H9 (cell line): ENCODE results near the gene PTN. TPM values are rescaled to one million over a fixed set of nuclear protein-coding genes. Genes with fewer than 3 reads are reported as not detected.

Experiments used
- DNase-seq: peaks from one replicate; pipeline ENCODE4 v3.0.0-alpha.2; 2017
- H2AFZ ChIP-seq: one replicate; pipeline ENCODE4 v1.6.1; 2013; ENCODE audit warnings: mild to moderate bottlenecking, low read length, control low read depth, moderate library complexity
- H2AK5ac ChIP-seq: 2 replicates; pipeline ENCODE4 v1.6.1; 2013; ENCODE audit warnings: low read length, control low read depth, mixed read lengths; ENCODE audit not compliant: insufficient read length
- H2BK120ac ChIP-seq: one replicate; pipeline ENCODE4 v1.6.1; 2013; ENCODE audit warnings: low read depth, mild to moderate bottlenecking, low read length, control low read depth, inconsistent platforms; ENCODE audit not compliant: poor library complexity, severe bottlenecking
- H2BK12ac ChIP-seq: 2 replicates; pipeline ENCODE4 v1.6.1; 2013; ENCODE audit warnings: low read length, control low read depth, mixed read lengths, low read depth; ENCODE audit not compliant: insufficient read length
- H2BK15ac ChIP-seq: 2 replicates; pipeline ENCODE4 v1.6.1; 2013; ENCODE audit warnings: low read depth, low read length, control low read depth
- H2BK20ac ChIP-seq: one replicate; pipeline ENCODE4 v1.6.1; 2013; ENCODE audit warnings: low read depth, mild to moderate bottlenecking, low read length, control low read depth, inconsistent platforms; ENCODE audit not compliant: poor library complexity, severe bottlenecking
- H2BK5ac ChIP-seq: 2 replicates; pipeline ENCODE4 v1.6.1; 2013; ENCODE audit warnings: low read length, control low read depth, mixed read lengths; ENCODE audit not compliant: insufficient read length
- H3K14ac ChIP-seq: 2 replicates; pipeline ENCODE4 v1.6.1; 2013; ENCODE audit warnings: low read length, control low read depth; ENCODE audit not compliant: insufficient read depth
- H3K18ac ChIP-seq: 2 replicates; pipeline ENCODE4 v1.6.1; 2013; ENCODE audit warnings: low read depth, mild to moderate bottlenecking, mixed read lengths, low read length, control low read depth; ENCODE audit not compliant: insufficient read length
- H3K23ac ChIP-seq: 2 replicates; pipeline ENCODE4 v1.6.1; 2013; ENCODE audit warnings: low read length, control low read depth, mixed read lengths, low read depth; ENCODE audit not compliant: insufficient read length
- H3K23me2 ChIP-seq: 2 replicates; pipeline ENCODE4 v1.6.1; 2013; ENCODE audit warnings: low read depth, mild to moderate bottlenecking, mixed read lengths, low read length, control low read depth; ENCODE audit not compliant: insufficient read length, poor library complexity, severe bottlenecking
- H3K27ac ChIP-seq: 2 replicates; pipeline ENCODE4 v1.5.1; 2013; ENCODE audit warnings: low read length, control low read depth, mixed read lengths, low read depth; ENCODE audit not compliant: insufficient read length
- H3K27me3 ChIP-seq: 2 replicates; pipeline ENCODE4 v1.6.1; 2013; ENCODE audit warnings: low read length, control low read depth, inconsistent platforms; ENCODE audit not compliant: insufficient read depth
- H3K4ac ChIP-seq: 2 replicates; pipeline ENCODE4 v1.6.1; 2013; ENCODE audit warnings: low read depth, mild to moderate bottlenecking, control low read depth, inconsistent platforms, low read length, moderate library complexity
- H3K4me1 ChIP-seq: 2 replicates; pipeline ENCODE4 v1.6.1; 2013; ENCODE audit warnings: low read length, control low read depth, inconsistent platforms; ENCODE audit not compliant: insufficient read depth
- H3K4me2 ChIP-seq: 2 replicates; pipeline ENCODE4 v1.6.1; 2013; ENCODE audit warnings: low read length, control low read depth, mixed read lengths; ENCODE audit not compliant: insufficient read length, insufficient read depth
- H3K56ac ChIP-seq: 2 replicates; pipeline ENCODE4 v1.6.1; 2013; ENCODE audit warnings: low read depth, mild to moderate bottlenecking, mixed read lengths, low read length, control low read depth; ENCODE audit not compliant: insufficient read length
- H3K79me1 ChIP-seq: 2 replicates; pipeline ENCODE4 v1.6.1; 2013; ENCODE audit warnings: low read depth, mild to moderate bottlenecking, moderate library complexity, low read length, control low read depth, inconsistent platforms; ENCODE audit not compliant: insufficient read depth, poor library complexity, severe bottlenecking
- H3K79me2 ChIP-seq: 2 replicates; pipeline ENCODE4 v1.6.1; 2013; ENCODE audit warnings: low read length, control low read depth, inconsistent platforms; ENCODE audit not compliant: insufficient read depth
- H3K9ac ChIP-seq: 2 replicates; pipeline ENCODE4 v1.6.1; 2013; ENCODE audit warnings: low read length, control low read depth, mixed read lengths; ENCODE audit not compliant: insufficient read length; ENCODE audit errors: extremely low read depth
- H3K9me3 ChIP-seq: one replicate; pipeline ENCODE4 v1.6.1; 2013; ENCODE audit warnings: low read depth, low read length, inconsistent platforms; ENCODE audit not compliant: control insufficient read depth
- H3T11ph ChIP-seq: one replicate; pipeline ENCODE4 v1.6.1; 2013; ENCODE audit warnings: mild to moderate bottlenecking, low read length, control low read depth, inconsistent platforms
- H4K20me1 ChIP-seq: one replicate; pipeline ENCODE4 v1.6.1; 2013; ENCODE audit not compliant: control insufficient read depth, insufficient read length, insufficient read depth
- H4K5ac ChIP-seq: 2 replicates; pipeline ENCODE4 v1.6.1; 2013; ENCODE audit warnings: low read depth, mild to moderate bottlenecking, mixed read lengths, low read length, control low read depth; ENCODE audit not compliant: insufficient read length
- H4K8ac ChIP-seq: replicated peaks from 2 replicates; pipeline ENCODE4 v1.6.1; 2013; ENCODE audit warnings: low read length, control low read depth, mixed read lengths, low read depth; ENCODE audit not compliant: insufficient read length
- H4K91ac ChIP-seq: 2 replicates; pipeline ENCODE4 v1.6.1; 2013; ENCODE audit warnings: low read depth, mild to moderate bottlenecking, moderate library complexity, mixed read lengths, low read length, control low read depth; ENCODE audit not compliant: insufficient read length
- H3K27ac Mint-ChIP-seq, 3 experiments: 2 replicates in 2 of 3; 3 replicates in 1 of 3; pipeline ENCODE4 v1.8.0; 2020 to 2021; ENCODE audit warnings: mixed read lengths in 3 of 3, mild to moderate bottlenecking in 1 of 3, moderate library complexity in 1 of 3
- H3K27me3 Mint-ChIP-seq: 2 replicates; pipeline ENCODE4 v1.8.0; 2021; ENCODE audit warnings: low read depth, mild to moderate bottlenecking, moderate library complexity, mixed read lengths
- H3K36me3 Mint-ChIP-seq, 3 experiments: 2 replicates in 2 of 3; 3 replicates in 1 of 3; pipeline ENCODE4 v1.8.0; 2020 to 2021; ENCODE audit warnings: low read depth in 3 of 3, mixed read lengths in 3 of 3; ENCODE audit not compliant: insufficient read depth in 1 of 3
- H3K4me1 Mint-ChIP-seq, 2 experiments: 2 replicates each; pipeline ENCODE4 v1.8.0; 2020; ENCODE audit warnings: mixed read lengths in 2 of 2
- H3K4me3 Mint-ChIP-seq, 2 experiments: 2 replicates in 1 of 2; 3 replicates in 1 of 2; pipeline ENCODE4 v1.8.0; 2020 to 2021; ENCODE audit warnings: mild to moderate bottlenecking in 2 of 2, mixed read lengths in 2 of 2, moderate library complexity in 1 of 2
- H3K9me3 Mint-ChIP-seq, 2 experiments: 2 replicates in 1 of 2; 3 replicates in 1 of 2; pipeline ENCODE4 v1.8.0; 2020; ENCODE audit warnings: mild to moderate bottlenecking in 2 of 2, mixed read lengths in 2 of 2, moderate library complexity in 1 of 2
- CTCF ChIP-seq: fragments of 200-600 bp; sonication (generic); conservative IDR thresholded peaks from 3 replicates; pipeline ENCODE4 v1.8.0; 2021; ENCODE audit warnings: antibody characterized with exemption, mild to moderate bottlenecking
- WGBS: extraction: QIAGEN DNeasy Blood & Tissue Kit; methylation state at CpG from one replicate; pipeline ENCODE4 v1.1.7; 2013; ENCODE audit warnings: missing lambda C conversion rate, low lambda C conversion rate, mixed read lengths; ENCODE audit not compliant: insufficient read length; ENCODE audit errors: extremely low coverage; 5-methylcytosine and 5-hydroxymethylcytosine counted together
- total RNA-seq: library from RNA; stranded (reverse); gene quantifications from 2 replicates; pipeline ENCODE4 v1.2.1, GENCODE V29; 2021

Gene PTN
- total RNA-seq, 1 experiment from 2014 or later = 16.5 TPM

DNA sequence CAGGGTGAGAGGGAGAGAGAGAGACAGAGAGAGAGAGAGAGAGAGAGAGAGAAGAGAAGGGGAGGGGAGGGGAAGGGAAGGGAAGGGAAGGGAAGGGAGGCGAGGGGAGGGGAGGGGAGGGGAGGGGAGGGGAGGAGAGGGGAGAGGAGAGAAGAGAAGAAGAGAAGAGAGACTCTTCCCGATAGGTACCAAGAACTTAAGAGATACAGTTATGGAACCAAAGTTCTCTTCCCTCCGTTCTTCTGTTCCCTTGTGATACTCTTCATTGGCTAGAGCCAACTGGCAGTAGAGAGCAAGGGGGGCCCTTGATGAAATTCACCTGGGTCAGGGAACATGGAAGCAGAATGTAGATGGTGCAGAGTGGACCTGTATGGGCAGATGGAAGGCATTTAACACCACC is 122.1 kb downstream of the PTN start:
- no peak overlapping the region for H3K23ac ChIP-seq
- H4K91ac ChIP-seq = no peak overlapping the region
- no peak overlapping the region for H3K14ac ChIP-seq
- Mint-ChIP-seq H3K4me3 (no peak overlapping the region), H3K9me3 (peaks cover 0 to 7% of the 10 kb centered on the region in 2 experiments; a peak in 2 of 5 replicates), H3K27me3 (no peaks in the 10 kb centered on the region; the same call in 1 of the 2 replicates), H3K4me1 (peaks cover 12 to 30% of the 10 kb centered on the region in 2 experiments), H3K27ac (no peak overlapping the region), H3K36me3 (peaks cover 0 to 4% (median 0%) of the 10 kb centered on the region in 3 experiments; a peak in 1 of 7 replicates)
- no peaks in the 10 kb centered on the region for H3K79me1 ChIP-seq
- H3T11ph ChIP-seq = no peak overlapping the region
- no peak overlapping the region for H2BK15ac ChIP-seq
- no peak for TF ChIP-seq CTCF
- DNase-seq = no peak
- H2AFZ ChIP-seq = no peak overlapping the region
- H3K27me3 ChIP-seq = no peaks in the 10 kb centered on the region
- no peak overlapping the region for H2BK20ac ChIP-seq
- H4K8ac ChIP-seq = no peak overlapping the region
- no peaks in the 10 kb centered on the region for H3K79me2 ChIP-seq
- H3K56ac ChIP-seq = no peak overlapping the region
- no peaks in the 10 kb centered on the region for H4K20me1 ChIP-seq
- H3K4me2 ChIP-seq = no peak overlapping the region
- H3K23me2 ChIP-seq = no peaks in the 10 kb centered on the region
- H2BK5ac ChIP-seq = no peak overlapping the region
- no peak overlapping the region for H3K18ac ChIP-seq
- H3K4me1 ChIP-seq = no peaks in the 10 kb centered on the region
- no CpG with 5 or more reads among the region's 3 CpGs for WGBS
- H3K9me3 ChIP-seq = no peaks in the 10 kb centered on the region
- H3K27ac ChIP-seq = no peak overlapping the region
- H2AK5ac ChIP-seq = no peak overlapping the region
- H4K5ac ChIP-seq = no peak overlapping the region
- no peak overlapping the region for H2BK120ac ChIP-seq
- no peak overlapping the region for H3K4ac ChIP-seq
- no peak overlapping the region for H2BK12ac ChIP-seq
- H3K9ac ChIP-seq = no peak overlapping the region
